NCI-H226 (cell line): ENCODE measurements around the gene OPTC.

Source experiments
- DNase-seq: peaks from one replicate; pipeline ENCODE4 v3.0.0-alpha.2; 2015

Gene OPTC

DNA sequence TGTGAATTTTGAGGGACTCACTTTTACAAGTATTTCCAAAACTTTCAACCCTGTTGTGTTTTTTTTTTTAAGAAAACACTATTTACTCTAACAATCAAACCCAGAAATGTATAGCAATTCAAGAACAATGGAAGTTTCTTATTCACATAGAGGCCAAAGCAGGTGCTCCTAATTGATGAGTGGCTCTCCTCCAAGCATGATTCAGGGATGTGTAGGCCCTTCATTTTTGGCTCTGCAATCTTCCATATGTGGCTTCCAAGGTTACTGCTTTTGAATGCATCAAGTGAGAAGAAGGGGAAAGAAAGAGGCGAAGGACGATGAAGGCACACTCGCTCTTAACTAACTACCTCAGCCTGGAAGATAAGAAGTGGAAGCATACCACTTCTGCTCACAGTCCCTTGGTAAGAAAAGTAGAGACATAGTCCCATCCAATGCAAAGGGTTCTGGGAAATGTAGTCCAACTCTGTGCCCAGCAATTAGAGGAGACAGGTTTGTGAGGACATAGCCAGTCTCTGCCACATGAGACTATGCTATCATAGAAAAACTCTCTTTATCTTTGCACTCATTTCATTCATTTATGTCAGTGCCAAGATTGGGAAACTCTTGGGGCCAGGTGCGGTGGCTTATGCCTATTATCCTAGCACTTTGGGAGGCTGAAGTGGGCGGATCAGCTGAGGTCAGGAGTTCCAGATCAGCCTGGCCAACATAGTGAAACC, 46.0 kb downstream of the OPTC start:
- DNase-seq: no peak

DNA sequence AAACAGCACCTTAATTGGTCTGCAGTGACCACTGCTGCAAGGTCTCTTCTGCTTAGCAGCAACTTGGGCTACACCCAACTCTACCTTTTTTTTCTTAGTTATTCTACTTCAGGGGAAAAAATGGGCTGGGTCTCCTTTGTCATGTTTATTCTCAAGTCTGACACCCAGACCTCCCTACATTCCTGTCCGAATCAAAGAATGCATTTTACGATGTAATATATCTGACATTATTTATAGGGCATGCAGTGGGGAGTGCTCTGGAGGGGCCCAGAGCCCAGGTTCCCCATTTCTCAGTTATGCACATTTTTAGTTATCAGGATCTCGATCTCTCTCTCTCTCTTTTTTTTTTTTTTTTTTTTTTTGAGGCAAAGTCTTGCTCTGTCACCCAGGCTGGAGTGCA, 50.5 kb downstream of the OPTC start:
- DNase-seq: no peak

DNA sequence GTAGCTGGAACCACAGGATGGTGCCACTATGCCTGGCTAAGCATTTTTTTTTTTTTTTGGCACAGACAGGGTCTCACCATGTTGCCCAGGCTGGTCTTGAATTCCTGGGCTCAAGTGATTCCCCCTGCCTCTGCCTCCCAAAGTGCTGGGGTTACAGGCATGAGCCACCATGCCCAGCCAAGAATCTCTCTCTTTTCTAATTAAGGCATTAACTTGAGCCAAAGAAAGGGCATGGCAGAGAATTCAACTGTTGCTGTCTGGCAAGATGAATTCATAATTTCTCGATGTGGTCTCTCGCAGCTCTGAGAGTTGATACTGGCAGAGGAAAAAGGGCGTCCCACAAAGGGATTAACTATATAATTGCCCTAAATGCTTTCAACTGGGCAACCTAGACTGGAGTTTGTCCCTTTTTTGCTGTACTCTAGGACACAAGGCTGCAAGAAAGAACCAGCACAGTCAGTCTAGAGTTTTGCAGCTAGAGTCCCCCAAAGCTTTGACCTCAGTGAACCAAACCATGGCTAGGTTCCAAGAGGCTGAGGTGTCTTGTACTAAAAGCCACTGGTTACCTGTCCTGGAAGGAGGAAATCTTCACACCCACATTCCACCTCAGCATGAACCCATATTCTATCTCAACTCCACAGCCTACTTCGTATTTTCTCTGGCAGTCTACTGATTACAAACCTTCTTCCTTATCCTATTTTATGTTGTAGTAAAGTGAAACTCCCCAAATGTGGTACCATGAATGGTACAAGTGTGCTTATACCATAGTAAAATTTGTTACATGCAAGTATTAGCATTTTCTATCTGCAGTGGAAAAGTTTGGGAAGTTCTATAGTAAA, 51.2 kb downstream of the OPTC start:
- DNase-seq: no peak

DNA sequence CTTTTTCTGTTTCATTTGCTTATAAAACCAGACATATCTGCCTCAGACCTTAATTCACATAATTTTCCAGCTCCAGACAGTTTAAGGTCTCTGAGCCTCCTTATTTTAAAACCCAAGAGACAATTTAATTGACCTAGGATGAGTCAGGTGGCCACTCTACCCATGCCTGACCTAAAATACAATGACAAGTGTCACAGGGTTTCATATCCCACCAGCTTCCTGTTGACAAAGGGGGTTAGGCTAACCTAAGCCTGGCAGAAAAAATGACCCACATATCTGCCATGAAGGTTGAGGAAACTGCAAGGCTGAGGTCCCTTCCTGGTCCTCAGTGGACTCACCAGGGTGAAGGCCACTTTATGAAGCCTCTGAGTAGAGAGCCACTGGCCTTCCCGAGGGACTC, 52.3 kb downstream of the OPTC start:
- no peak for DNase-seq

DNA sequence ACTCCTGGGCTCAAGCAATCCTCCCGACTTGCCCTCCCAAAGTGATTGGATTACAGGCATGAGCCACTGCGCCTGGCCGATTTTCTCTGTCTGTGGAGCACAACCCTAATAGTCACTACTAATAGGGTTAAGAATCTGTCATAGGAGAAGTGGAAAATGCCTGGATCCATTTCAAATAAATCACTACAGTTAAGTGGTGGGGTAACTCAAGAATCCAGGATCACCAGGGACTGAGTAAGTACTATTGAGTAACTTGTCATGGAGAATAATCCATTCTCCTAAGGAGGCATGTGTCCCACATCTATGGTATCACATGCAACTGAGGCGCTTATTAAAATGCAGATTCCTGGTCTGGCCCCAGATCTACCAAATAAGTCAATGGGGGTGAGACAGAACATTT, 53.2 kb downstream of the OPTC start:
- no peak for DNase-seq

DNA sequence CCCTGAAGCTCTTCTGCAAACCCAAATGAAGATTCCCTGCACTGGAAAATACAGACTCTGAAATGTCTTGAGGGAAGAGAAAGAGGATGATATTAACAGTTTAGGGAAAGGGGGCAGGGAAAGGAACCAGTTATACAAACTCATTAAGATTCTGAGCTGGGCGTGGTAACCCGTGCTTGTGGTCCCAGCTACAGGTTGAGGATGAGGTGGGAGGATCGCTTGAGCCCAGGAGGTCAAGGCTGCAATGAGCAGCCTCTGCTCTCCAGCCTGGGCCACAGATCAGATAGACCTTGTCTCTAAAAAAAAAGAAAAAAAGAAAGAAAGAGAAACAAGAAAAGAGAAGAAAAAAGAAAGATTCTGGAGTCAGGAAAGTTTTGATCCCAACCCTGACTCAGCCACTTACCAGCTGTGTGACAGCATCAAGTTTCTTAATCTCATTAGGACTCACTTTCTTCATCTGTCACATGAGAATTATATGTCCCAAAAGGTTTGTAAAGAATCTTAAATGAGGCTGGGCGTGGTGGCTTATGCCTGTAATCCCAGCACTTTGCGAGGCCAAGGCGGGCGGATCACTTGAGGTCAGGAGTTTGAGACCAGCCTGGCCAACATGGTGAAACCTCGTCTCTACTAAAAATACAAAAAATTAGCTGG, 53.9 kb downstream of the OPTC start:
- no peak for DNase-seq

DNA sequence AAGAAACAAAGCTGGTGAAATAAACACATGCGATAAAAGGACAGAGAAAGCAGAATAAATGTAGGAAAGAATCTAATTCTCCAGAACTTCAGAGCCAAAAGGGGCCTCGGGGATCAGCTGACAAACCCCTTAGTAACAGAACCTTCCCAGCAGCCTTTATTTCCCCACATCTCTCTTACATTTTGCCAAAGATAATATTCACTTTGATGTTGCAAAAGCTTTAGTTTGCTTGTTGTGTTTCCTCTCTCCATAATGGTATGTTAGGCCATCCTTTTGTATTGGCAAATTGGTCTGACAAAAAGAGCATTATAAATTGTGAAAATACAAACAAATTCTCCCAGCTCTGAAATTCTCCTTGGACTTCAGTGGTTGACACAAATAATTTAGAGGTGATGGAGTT, 54.9 kb downstream of the OPTC start:
- no peak for DNase-seq

DNA sequence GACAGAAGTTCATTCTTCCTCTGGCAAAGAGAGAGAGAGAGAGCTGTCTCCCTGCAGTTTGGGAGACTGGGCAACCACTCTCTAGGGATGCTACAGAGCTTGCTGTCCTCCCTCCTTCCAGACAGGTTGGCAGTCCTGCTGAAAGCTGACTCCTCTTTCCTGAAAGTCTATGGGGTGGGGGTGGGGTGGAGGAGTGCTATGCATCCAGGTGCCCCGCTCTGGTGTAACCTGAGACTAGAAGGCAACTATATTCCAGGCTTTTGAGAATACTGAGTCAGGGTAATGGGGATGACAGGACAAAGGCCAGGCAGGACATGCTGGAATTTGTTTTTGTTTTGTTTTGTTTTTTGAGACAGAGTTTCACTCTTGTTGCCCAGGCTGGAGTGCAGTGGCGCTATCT, 55.4 kb downstream of the OPTC start:
- DNase-seq: no peak

DNA sequence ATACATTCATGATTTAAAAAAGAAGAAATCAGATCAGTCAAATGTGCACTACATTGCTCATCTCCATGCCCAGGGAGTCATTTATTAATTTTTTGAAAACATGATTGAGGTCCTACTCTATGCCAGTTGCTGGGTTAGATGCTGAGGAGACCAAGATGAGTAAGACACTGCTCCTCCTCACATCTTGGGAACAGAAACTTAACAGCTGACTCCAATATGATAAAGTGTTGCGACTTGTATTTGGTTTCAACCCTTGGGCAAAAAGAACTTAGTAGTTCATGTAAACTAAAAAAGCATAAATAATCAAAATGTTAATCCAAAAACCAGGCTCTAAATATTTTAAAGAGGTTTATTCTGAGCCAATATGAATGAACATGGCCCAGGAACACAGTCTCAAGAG, 56.9 kb downstream of the OPTC start:
- DNase-seq: no peak

DNA sequence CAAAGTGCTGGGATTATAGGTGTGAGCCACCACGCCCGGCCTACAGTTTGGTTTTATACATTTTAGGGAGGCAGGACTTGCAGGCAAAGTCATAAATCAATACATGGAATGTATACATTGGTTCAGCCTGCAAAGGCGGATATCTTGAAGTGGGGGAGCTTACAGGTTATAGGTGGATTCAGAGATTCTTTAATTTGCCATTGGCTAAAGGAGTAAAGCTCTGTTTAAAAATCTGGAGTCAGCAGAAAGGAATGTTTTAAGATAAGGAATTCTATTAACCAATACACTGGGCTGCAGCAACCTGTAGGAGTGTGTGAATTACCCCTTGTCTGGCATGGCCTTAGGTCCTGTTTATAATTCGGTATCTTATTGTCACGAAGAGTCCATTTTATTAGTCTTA, 57.6 kb downstream of the OPTC start:
- peak; percentile 94 for DNase-seq

DNA sequence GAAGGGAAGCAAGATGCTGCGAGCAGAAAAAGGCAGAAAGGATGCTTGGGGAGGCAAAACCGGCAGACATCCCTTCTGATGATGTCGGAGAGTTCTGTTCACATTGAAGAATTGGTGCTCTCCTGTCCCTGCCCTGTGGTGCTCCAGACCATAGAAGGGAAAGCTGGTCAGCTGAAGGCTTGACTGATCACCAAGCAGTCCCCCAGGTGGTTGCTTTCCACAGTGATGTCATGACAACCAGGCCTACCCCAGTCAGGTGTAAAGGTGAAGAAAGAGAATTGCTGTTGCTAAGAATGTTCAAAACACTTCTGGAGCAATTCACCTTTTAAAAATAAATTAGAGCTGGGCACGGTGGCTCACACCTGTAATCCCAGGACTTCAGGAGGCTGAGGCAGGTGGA, 59.5 kb downstream of the OPTC start:
- DNase-seq: no peak

DNA sequence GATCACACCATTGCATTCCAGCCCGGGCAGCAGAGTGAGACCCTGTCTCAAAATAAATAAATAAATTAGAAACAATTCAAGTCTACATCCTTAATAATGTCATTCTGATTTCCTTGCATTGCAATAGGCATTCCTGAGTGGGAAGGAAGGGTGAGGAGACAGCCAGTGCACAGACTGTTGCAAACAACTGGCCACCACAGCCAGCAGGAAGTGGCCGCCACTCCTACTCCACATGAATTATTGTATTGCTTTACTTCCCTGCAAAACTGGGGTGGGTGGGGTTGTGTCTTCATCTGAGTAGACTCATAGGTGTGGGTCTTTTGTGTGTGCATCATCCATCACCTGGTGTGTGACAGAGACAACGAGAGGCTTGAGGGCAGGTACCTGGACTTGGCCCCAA, 60.1 kb downstream of the OPTC start:
- peak; percentile 28 for DNase-seq

DNA sequence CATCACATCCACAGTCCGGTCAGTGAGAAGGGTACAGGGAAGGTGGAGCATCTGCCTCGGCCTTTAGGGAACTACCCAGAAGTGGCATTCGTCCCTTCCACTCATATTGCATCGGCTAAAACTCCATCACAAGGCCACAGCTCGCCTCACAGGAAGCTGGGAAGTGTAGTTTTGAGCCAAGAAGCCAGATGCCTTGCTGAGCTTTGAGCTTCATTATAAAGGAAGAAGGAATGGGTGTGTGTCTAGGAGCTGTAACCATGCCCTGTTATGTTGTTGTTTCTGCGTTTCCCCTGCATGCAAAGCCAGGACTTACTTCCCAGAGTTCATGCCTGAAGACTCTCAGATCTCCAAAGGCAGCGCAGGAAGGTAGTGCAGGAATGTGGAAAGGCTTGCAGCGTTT, 61.1 kb downstream of the OPTC start:
- DNase-seq: no peak

DNA sequence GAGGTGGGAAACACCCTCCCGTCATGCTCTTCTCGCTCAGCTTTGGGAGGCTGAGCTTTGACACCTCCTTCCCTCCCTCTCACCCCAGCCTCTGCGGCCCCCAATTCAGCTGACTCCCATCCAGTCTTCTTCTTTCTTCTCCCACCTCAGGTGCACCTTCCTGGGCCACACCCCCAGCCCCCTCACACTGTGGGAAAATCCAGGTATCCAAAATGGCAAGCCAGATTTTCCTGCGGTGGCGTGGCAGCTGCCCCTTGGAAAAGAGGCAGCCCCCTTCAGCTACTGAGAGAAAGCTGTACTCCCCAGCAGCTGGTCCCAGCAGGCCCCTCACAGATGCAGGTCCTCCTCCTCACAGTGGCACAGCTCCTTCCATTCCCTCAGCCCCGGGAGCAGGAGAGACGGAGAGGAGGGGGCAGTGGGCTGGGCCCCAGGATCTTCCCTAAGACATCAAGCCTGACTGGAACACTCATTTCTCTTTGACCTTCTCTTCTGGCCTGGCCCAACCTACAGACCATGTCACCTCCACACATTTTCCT, 61.6 kb downstream of the OPTC start:
- no peak for DNase-seq

DNA sequence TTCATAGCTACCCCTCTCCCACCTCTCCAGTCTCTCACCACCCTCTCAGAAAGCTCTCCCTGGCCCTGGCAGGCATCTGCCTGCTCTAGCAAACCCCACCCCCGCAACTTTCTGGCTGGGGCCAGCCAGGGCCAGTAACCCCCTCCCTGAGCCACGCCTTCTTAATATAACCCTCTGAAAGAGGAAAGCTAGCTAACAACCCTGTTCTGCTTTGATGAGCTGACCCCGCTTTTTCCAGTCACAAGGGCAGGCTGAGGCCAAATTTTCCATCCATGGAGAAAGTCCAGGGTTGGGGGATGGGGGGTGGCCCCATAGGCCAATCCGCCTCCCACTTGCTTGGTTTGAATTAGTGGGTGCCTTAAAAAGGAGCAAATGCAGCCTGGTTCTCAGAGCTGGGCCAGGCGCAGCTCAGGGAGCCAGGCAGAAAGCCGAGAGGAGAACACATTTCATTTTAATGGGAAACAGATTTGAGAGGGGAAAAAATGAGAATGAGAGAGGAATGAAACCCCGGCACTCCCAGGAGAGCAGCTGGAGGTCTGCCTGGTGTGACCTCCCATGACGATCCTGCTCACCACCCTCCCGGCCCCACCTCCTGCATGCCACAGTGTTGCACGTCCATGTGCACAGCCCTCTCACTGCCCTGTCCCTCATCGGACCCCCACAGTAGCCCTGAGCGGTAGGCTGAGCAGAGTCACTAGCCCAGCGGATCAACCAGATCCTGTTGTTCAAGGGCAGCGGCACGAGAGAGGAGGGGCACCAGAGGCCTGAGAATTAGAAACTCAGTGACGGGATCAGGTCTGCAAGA, 62.3 kb downstream of the OPTC start:
- no peak for DNase-seq

DNA sequence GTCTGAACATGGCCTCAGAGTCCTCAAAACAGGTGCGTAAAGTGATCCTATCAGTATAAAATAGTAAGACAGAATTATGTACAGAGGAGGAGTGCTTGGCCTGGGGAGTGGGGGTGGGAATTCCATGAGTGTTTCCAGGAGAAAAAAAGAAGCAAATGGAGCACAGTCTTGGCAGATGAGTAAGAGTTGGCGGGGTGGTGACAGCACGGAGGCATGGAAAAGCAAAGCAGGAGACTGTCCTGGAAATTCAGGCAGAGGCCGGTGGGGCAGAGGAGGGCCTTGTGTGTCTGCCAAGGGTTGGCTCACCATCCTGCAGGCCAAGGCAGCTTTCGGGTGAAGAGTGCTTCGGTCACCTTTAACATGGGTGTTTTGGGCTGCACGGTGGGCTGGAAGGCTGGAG, 63.4 kb downstream of the OPTC start:
- peak; percentile 84 for DNase-seq

DNA sequence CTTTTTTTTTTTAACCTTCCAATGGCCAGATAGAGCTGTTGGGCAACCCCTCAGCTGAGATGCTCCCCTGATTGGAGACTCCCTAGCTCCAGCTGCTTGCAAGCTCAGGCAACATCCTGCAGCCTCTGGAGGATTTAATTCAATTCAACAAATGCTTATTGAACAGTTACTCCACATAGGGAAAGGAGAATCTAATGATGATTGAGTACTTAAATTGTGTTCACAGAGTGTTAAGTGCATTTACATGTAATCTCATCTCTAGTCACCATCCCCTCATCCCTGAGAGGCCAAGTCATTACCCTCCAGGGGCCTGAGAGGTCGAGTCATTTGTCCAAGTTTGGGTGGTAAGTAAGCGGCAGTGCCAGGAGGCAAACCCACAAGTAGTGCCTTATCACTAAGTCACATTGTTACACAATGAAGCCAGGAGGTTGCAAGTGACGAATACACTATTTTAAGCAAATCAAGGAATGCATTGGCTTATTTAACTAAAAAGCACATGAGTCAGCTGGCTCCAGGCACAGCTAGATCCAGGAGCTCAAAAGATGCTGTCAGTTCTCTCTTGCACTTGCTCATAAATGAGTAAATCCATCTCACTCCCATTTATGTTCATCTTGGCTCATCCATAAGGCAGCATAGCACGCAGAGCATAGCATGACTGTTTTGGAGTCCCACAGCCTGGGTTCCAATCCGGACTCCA, 64.3 kb downstream of the OPTC start:
- peak; percentile 99 for DNase-seq
